Testis (tissue), 3 donors: Measurements from ENCODE around the gene RNASE8. TPM values are rescaled to one million over a fixed set of nuclear protein-coding genes. Genes with fewer than 3 reads are reported as not detected.
A peak's percentile ranks its signal among the peaks of the same experiment; 100 is the strongest.

Experiments used
- DNase-seq: peaks from one replicate; pipeline ENCODE4 v3.0.0-alpha.2; 2019
- H3K27ac ChIP-seq, 2 donors: fragments of 200-600 bp; sonication (generic); one replicate each; pipeline ENCODE4 v1.5.1; 2019
- H3K27me3 ChIP-seq: fragments of 200-600 bp; sonication (generic); one replicate; pipeline ENCODE4 v1.5.1; 2019
- H3K36me3 ChIP-seq: fragments of 200-600 bp; sonication (generic); one replicate; pipeline ENCODE4 v1.5.1; 2017; ENCODE audit warnings: low read depth; ENCODE audit errors: missing control alignments
- H3K4me1 ChIP-seq: fragments of 200-600 bp; sonication (generic); one replicate; pipeline ENCODE4 v1.5.1; 2019
- H3K4me3 ChIP-seq, 2 donors: fragments of 200-600 bp; sonication (generic); one replicate each; pipeline ENCODE4 v1.5.1; 2017 to 2019
- H3K9me3 ChIP-seq: fragments of 200-600 bp; sonication (generic); one replicate; pipeline ENCODE4 v1.5.1; 2017
- POLR2A ChIP-seq: fragments of 450-650 bp; IDR thresholded peaks from one replicate; pipeline ENCODE4 v1.6.1; 2017; ENCODE audit warnings: antibody characterized with exemption, mild to moderate bottlenecking, moderate library complexity
- WGBS, 2 donors: methylation state at CpG; one replicate each; pipeline ENCODE4 v1.1.5; 2018; 5-methylcytosine and 5-hydroxymethylcytosine counted together
- intact Hi-C: fragments of 100-400 bp; cut with DNase I; formaldehyde crosslinking; loops from one replicate; pipeline ENCODE4 v1.15.1; 2023; ENCODE audit warnings: low total_unique reads
- polyA plus RNA-seq: library from polyadenylated mRNA; stranded (reverse); fragments of 350-450 nt; fragmentation: Illumina TruSeq; extraction: RNeasy Lipid Tissue Mini Kit (QIAGEN cat#74804); gene quantifications from one replicate; pipeline ENCODE4 v1.2.3, GENCODE V29; 2014; ENCODE audit warnings: low read depth, low replicate concordance; ENCODE audit not compliant: insufficient read depth
- total RNA-seq, 2 donors: library from RNA; depleted of rRNA; stranded (reverse); fragments of >200 nt; gene quantifications; one replicate each; pipeline ENCODE4 v1.2.3, GENCODE V29; 2016
- TF ChIP-seq, protein P1 (sequence below), 3 experiments: fragments of 450-650 bp in 2 of 3; fragments of 200-600 bp in 1 of 3; sonication (generic) in 1 of 3; IDR thresholded peaks; one replicate each; pipeline ENCODE4 v1.5.1; 2016 to 2019; ENCODE audit warnings: antibody characterized with exemption in 3 of 3, mild to moderate bottlenecking in 2 of 3, moderate library complexity in 1 of 3

The RNASE8 gene
- total and polyA plus RNA-seq, 3 donors from 2014 or later = not detected

DNA sequence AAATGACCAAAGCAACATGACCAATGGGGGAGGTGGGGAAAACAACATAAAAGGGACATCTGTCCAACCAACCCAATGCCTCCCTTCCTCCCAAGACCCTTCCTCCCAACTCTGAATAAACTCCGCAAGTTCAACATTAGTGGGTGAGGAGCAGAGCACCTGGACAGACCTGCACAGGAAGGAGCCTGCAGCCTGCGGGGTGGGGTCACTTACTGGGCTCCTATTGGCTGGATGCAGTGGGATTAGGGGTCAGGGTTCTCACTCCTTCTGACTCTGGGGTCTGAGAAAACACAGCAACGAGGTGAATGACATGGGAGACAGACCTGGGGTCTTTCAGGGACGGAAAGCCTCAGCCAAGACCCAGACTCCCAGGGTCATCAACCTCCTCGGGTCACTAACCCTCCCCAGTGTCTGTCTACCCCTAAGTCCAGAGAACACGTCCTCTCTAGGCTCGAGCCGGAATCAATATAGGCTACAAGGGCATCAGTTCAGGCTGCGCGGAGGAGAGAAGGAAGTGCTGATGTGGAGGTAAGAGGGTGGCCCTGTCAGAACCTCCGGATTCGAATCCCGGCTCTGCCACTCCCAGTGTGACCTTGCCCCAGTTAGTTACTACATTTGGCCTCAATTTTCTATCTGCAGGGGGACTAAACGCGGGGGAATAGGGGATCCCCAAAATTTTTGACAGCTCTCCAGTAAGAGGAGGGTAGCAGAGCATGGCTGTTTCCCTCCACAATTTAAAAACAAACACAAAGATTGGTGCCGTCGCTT lies 33.6 kb upstream of the RNASE8 start:
- no peaks in the 10 kb centered on the region for H3K9me3 ChIP-seq
- peaks cover 31% of the 10 kb centered on the region for H3K4me1 ChIP-seq
- 6 to 10% methylated on average over 14 to 17 of the region's 17 CpGs for WGBS, 2 donors
- H3K27ac ChIP-seq = peak overlapping the region; percentile 89 to 91
- DNase-seq = no peak
- peak overlapping the region; percentile 76 to 83 for H3K4me3 ChIP-seq
- H3K27me3 ChIP-seq = no peaks in the 10 kb centered on the region
- no peaks in the 10 kb centered on the region for H3K36me3 ChIP-seq
- TF ChIP-seq, protein P1, sequence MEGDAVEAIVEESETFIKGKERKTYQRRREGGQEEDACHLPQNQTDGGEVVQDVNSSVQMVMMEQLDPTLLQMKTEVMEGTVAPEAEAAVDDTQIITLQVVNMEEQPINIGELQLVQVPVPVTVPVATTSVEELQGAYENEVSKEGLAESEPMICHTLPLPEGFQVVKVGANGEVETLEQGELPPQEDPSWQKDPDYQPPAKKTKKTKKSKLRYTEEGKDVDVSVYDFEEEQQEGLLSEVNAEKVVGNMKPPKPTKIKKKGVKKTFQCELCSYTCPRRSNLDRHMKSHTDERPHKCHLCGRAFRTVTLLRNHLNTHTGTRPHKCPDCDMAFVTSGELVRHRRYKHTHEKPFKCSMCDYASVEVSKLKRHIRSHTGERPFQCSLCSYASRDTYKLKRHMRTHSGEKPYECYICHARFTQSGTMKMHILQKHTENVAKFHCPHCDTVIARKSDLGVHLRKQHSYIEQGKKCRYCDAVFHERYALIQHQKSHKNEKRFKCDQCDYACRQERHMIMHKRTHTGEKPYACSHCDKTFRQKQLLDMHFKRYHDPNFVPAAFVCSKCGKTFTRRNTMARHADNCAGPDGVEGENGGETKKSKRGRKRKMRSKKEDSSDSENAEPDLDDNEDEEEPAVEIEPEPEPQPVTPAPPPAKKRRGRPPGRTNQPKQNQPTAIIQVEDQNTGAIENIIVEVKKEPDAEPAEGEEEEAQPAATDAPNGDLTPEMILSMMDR (IDR thresholded peaks at IDR 0.05) = no peak
- TF ChIP-seq POLR2A = no peak
- intact Hi-C loops = no loop called here

DNA sequence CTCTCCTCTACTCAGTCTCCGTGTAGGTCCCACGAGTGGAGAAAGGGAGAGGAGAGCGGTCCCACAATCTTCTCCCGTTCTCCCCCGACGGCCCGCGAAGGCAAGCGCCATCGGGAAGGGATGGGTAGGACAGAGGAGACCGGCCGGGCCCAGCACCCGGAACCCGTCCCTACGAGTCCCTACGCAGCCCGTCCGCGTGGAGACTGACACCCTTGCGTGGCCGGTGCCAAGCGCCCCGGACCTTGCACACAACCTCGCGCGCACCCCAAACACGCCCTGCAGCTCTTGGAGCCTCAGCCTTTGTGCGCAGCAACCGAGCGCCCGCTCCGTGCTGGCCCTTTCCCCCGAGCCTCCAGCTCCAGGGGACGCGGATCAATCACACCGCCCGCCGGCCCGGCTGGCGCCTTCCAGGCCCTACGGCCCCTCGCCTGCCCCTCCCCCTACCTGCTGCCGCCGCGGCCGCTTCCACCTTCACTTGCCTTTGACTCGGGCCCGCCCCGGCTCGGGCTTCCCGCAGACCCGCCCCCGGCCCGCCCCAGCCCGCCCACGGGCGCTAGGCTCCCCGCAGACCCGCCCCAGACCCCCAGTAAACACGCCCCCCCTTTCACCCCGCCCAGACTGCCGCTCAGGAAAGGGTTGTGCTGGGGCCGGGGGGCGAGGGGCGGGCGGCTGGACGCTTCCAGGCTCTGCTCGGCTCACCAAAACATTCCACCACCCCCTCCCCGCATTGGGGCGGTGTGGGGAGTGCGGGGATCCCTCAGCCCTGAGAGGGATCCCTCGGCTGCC lies 32.8 kb upstream of the RNASE8 start, which contains the start of gene NDRG2:
Gene NDRG2, minus strand, starts transcription at position 477 of the 786 bp plus-strand sequence. CDS start 1,746 bp downstream, outside the sequence.
- intact Hi-C loops = no loop called here
- peak; percentile 82 for DNase-seq
- no peaks in the 10 kb centered on the region for H3K27me3 ChIP-seq
- TF ChIP-seq, protein P1 (IDR thresholded peaks at IDR 0.05) = no peak
- no peak for TF ChIP-seq POLR2A
- H3K4me1 ChIP-seq = peaks cover 31% of the 10 kb centered on the region
- 1 to 2% methylated on average over 13 to 61 of the region's 72 CpGs for WGBS, 2 donors
- H3K36me3 ChIP-seq = no peaks in the 10 kb centered on the region
- H3K9me3 ChIP-seq = no peaks in the 10 kb centered on the region
- H3K4me3 ChIP-seq = peak within 1 kb of the TSS; percentile 76 to 83
- peak within 1 kb of the TSS; percentile 89 to 91 for H3K27ac ChIP-seq

DNA sequence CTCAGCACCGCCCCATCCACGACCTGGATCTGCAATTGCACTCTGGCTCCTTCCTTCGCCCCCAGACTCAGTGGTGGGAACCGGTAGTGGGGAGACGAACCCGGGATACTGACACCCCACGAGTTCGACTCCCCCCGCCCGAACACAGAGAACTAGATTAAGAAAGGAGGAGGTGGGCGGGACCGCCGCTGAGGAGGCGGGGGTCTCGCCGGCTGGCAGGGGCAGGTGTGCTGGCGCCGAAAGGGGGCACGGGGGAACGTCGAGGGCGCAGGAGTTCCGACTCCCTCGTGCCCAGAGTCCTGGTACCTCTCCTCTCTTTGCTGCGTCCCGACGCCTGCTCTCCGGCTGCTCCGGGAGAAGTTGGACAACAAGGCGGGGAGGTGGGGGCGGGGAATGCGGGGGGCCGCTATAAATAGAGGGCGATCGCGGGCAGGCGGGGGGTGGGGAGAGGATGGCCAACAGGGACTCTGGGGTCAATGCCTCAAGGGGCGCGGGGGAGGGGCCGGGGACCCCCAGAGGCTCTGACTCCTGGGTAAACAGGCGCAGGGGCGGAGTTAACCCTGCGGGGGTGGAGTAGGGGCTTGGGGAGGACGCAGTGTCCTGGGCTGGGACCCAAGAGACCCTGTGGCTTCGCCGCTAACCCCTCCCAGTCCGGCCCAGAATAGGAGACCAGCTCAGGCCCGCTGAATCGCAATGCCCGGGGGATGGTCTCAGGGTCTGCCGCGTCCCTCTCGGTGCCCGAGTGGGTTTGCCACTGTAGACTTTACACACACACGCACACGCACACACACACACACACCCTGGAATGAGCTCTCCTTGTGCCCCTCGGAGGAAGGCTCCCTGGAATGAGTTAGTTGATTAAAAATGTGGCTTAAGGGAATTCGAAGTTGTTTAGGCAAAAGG lies 32.0 kb upstream of the RNASE8 start:
- WGBS, 2 donors = 1 to 2% methylated on average over 25 to 56 of the region's 58 CpGs
- TF ChIP-seq, protein P1 (IDR thresholded peaks at IDR 0.05) = no peak
- TF ChIP-seq POLR2A = no peak
- Histone ChIP-seq H3K27ac (peak overlapping the region; percentile 89 to 91), H3K4me1 (peaks cover 31% of the 10 kb centered on the region), H3K27me3 (no peaks in the 10 kb centered on the region), H3K4me3 (peak overlapping the region; percentile 76 to 83), H3K9me3 (no peaks in the 10 kb centered on the region), H3K36me3 (no peaks in the 10 kb centered on the region)
- intact Hi-C loops = no loop called here
- peak; percentile 84 for DNase-seq

DNA sequence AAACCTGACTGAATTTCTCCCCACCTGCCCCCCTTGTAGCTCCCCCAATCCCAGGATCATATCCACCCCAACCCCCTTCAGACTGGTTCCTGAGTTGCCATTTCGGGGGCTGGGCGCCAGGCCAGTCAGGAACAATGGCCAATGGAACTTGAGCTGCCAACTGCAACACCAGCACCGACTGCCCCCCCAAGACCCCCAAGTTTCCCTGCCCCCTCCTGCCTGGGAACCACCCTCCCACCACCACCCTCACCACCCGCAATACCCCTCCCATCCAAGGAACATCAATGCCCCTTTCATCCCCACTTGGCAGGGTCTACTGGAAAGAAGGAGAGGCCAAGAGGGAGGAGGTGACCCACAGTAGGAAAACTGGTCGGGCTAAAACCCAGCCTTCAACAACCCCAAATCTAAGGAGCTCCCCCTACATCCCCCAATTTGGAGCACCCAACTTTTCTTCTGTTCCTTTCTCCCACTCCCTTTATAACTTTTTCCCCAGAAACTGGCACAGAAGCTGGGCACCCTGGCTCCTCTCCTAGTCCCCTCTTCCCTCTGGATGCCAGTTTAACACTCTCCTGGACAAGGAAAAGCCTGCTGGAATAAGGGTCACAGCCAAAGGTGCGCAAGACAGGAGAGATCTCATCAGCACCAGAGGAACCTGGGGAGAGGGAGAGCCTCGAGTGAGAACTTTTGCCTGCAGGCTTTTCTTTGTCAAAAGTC lies 31.2 kb upstream of the RNASE8 start:
- 38 to 43% methylated on average over 5 to 7 of the region's 7 CpGs for WGBS, 2 donors
- Histone ChIP-seq H3K27me3 (no peaks in the 10 kb centered on the region), H3K4me3 (peak overlapping the region in 1 of 2 donors; percentile 83), H3K27ac (peak overlapping the region; percentile 89 to 91), H3K9me3 (no peaks in the 10 kb centered on the region), H3K36me3 (no peaks in the 10 kb centered on the region), H3K4me1 (peaks cover 31% of the 10 kb centered on the region)
- TF ChIP-seq, protein P1 (IDR thresholded peaks at IDR 0.05) = no peak
- TF ChIP-seq POLR2A = no peak
- intact Hi-C loops = no loop called here
- no peak for DNase-seq
